Measurements from ENCODE around the gene DRAXIN. TPM values are rescaled to one million over a fixed set of nuclear protein-coding genes. Genes with fewer than 3 reads are reported as not detected.

The DRAXIN gene
- total RNA-seq, 3 donors from 2014 or later (not counting 1 experiment from before 2014, with no cell fraction given) = 10.9 to 24.9 (median 12.1) TPM

GRCh38 chr1:11765661-11766428 is 74.3 kb downstream of the DRAXIN start:
- Mint-ChIP-seq H3K4me1 (peaks cover 0 to 15% of the 10 kb centered on the region in 2 donors), H3K27me3 (ENCODE audit: low read depth in 2 of 2) (peaks cover 7 to 10% of the 10 kb centered on the region in 2 donors), H3K4me3 (no peak overlapping the region), H3K27ac (no peak overlapping the region), H3K9me3 (no peaks in the 10 kb centered on the region), H3K36me3 (no peaks in the 10 kb centered on the region)
- intact Hi-C loops (cut with micrococcal nuclease) = no loop called here
- TF ChIP-seq, protein P1, sequence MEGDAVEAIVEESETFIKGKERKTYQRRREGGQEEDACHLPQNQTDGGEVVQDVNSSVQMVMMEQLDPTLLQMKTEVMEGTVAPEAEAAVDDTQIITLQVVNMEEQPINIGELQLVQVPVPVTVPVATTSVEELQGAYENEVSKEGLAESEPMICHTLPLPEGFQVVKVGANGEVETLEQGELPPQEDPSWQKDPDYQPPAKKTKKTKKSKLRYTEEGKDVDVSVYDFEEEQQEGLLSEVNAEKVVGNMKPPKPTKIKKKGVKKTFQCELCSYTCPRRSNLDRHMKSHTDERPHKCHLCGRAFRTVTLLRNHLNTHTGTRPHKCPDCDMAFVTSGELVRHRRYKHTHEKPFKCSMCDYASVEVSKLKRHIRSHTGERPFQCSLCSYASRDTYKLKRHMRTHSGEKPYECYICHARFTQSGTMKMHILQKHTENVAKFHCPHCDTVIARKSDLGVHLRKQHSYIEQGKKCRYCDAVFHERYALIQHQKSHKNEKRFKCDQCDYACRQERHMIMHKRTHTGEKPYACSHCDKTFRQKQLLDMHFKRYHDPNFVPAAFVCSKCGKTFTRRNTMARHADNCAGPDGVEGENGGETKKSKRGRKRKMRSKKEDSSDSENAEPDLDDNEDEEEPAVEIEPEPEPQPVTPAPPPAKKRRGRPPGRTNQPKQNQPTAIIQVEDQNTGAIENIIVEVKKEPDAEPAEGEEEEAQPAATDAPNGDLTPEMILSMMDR (IDR thresholded peaks at IDR 0.05) = no peak
- WGBS (ENCODE audit: insufficient coverage) = 85% methylated on average over 19 of the region's 19 CpGs
- Histone ChIP-seq H3K4me3 (ENCODE audit: low read length) (no peak overlapping the region), H3K36me3 (ENCODE audit: control insufficient read depth, insufficient read depth, low read length) (no peaks in the 10 kb centered on the region), H3K9me3 (ENCODE audit: control insufficient read depth, insufficient read depth, low read length) (no peaks in the 10 kb centered on the region), H3K4me1 (ENCODE audit: control insufficient read depth, insufficient read depth, low read length) (peaks cover 6% of the 10 kb centered on the region), H3K27me3 (ENCODE audit: control insufficient read depth, insufficient read depth, low read length) (peaks cover 2% of the 10 kb centered on the region), H3K27ac (ENCODE audit: low read length) (no peak overlapping the region)
- no peak for ATAC-seq
- no peak for DNase-seq

DNA sequence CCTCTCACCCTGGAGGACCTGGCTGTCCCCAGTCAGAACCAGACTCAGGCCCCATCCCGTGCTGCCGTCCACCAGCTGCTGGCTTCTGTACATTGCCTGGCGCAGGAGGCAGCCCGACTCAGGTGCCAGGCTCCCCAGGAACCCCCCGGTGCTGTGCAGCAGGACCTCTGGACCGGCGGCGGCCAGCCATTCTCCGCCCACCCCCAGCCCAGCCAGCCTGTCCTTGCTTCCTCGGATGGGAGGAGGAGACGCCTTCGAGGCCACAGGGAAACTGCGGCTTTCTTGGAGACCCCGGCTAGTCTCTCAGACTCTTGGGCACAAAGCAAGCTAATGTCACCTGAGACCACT is 74.9 kb downstream of the DRAXIN start:
- H3K36me3 ChIP-seq (ENCODE audit: control insufficient read depth, insufficient read depth, low read length) = no peaks in the 10 kb centered on the region
- H3K27ac ChIP-seq (ENCODE audit: low read length) = no peak overlapping the region
- peaks cover 2% of the 10 kb centered on the region for H3K27me3 ChIP-seq (ENCODE audit: control insufficient read depth, insufficient read depth, low read length)
- H3K4me1 ChIP-seq (ENCODE audit: control insufficient read depth, insufficient read depth, low read length) = peaks cover 6% of the 10 kb centered on the region
- no peaks in the 10 kb centered on the region for H3K9me3 ChIP-seq (ENCODE audit: control insufficient read depth, insufficient read depth, low read length)
- TF ChIP-seq, protein P1 (IDR thresholded peaks at IDR 0.05) = no peak
- WGBS (ENCODE audit: insufficient coverage) = 91% methylated on average over 14 of the region's 14 CpGs
- no peak for DNase-seq
- Mint-ChIP-seq H3K36me3 (no peaks in the 10 kb centered on the region), H3K4me1 (peaks cover 0 to 15% of the 10 kb centered on the region in 2 donors), H3K4me3 (no peak overlapping the region), H3K27me3 (ENCODE audit: low read depth in 2 of 2) (peaks cover 1 to 5% of the 10 kb centered on the region in 2 donors), H3K9me3 (no peaks in the 10 kb centered on the region), H3K27ac (no peak overlapping the region)
- intact Hi-C loops (cut with micrococcal nuclease) = no loop called here
- no peak overlapping the region for H3K4me3 ChIP-seq (ENCODE audit: low read length)
- no peak for ATAC-seq

GRCh38 chr1:11767922-11768704 is 76.6 kb downstream of the DRAXIN start:
- Mint-ChIP-seq H3K9me3 (no peaks in the 10 kb centered on the region), H3K4me3 (no peak overlapping the region), H3K4me1 (no peaks in the 10 kb centered on the region), H3K27me3 (ENCODE audit: low read depth in 2 of 2) (no peaks in the 10 kb centered on the region), H3K36me3 (no peaks in the 10 kb centered on the region), H3K27ac (no peak overlapping the region)
- DNase-seq (no peak), ATAC-seq (no peak)
- H3K9me3 ChIP-seq (ENCODE audit: control insufficient read depth, insufficient read depth, low read length) = no peaks in the 10 kb centered on the region
- H3K4me1 ChIP-seq (ENCODE audit: control insufficient read depth, insufficient read depth, low read length) = no peaks in the 10 kb centered on the region
- no peaks in the 10 kb centered on the region for H3K36me3 ChIP-seq (ENCODE audit: control insufficient read depth, insufficient read depth, low read length)
- H3K4me3 ChIP-seq (ENCODE audit: low read length) = no peak overlapping the region
- 79% methylated on average over 15 of the region's 16 CpGs for WGBS (ENCODE audit: insufficient coverage)
- TF ChIP-seq, protein P1 (IDR thresholded peaks at IDR 0.05) = no peak
- no peak overlapping the region for H3K27ac ChIP-seq (ENCODE audit: low read length)
- intact Hi-C loops (cut with micrococcal nuclease) = no loop called here
- no peaks in the 10 kb centered on the region for H3K27me3 ChIP-seq (ENCODE audit: control insufficient read depth, insufficient read depth, low read length)
